Embryonic facial prominence (tissue), 1 donor: Measurements from ENCODE around the gene TNFRSF25.
"Not testable (repeated sequence)": the region's sequence is repeated elsewhere in the genome, so short reads cannot be mapped to it uniquely, and the experiment has no call there.

ENCODE experiments used
- DNase-seq: peaks from one replicate; pipeline ENCODE4 v3.0.0-alpha.2; 2016; ENCODE audit errors: extremely low spot score

TNFRSF25 gene

DNA sequence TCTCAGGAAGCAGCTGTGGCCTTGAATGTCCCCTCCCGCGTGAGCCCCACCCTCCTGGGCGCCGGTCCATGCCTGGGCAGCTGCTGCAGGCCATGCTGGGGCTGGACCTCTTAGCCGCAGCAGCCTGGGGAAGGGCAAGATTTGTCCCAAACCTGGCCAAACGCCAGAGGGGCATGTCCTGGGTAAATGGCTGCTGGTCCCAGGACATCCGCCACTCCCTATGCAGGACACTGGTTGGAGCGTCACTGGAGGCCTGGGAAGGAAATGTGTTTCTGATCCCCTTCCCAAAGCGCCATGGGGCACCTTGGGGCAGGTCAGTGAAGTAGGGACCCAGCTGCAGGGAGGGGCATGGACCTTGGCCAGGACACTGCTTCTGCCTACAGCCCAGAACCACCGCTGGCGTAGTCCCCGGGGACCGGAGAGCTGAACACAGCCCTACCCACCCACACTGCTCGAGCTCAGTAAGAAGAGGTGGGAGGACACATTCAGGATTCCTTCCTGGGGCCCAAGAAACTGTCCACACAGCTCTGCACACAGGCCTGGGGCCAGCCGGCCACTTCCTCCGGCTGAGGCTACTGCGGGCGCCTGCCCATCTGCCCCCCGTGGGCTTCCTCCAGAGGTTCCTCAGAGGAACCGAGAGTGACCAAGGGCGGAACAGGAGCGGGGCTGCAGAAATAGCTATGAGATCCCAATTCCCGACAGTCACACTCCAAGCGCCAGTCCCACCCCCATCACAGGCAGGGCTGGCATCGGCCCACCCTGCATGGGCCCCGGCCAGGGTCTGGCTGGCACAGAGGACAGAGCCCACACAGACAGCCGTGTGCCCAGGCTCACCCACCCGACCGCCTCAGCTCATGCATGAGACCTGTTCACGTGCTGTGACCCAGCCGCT, 36.3 kb upstream of the TNFRSF25 start:
- DNase-seq: no peak

GRCh38 chr1:6501279-6501813, 35.4 kb upstream of the TNFRSF25 start:
- DNase-seq: no peak

DNA sequence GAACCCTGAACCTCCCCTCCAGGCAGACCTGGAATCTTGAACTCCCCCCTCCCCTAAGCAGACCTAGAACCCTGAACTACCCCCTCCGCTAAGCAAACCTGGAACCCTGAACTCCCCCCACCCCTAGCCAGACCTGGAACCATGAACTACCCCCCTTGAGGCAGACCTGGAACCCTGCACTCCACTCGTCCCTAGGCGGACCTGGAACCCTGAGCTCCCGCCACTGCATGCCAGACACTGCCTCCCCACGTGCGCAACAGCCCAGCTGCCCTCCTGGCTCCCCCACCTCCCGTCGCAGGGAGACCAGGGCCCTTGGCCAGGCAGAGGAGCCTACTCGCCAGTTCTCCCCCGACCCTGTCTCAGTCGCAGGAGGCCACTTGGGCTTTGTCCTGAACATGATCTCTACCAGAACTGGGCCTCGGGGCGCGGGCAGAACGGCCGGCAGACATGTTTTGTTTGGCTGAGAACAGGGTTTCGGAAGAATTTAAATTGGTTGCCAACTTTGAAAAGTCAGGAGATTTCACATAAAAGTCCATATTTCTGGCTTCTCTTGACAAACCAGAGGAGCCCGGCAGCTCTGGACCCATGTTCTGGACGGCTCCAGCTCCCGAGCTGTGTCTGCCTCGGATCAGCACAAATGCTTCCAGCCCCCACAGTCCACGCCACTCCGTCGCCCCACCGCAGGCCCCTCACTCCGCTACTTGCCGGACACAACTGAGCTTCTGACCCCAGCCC, 34.7 kb upstream of the TNFRSF25 start:
- DNase-seq: no peak

GRCh38 chr1:6499296-6499695, 33.3 kb upstream of the TNFRSF25 start:
- no peak for DNase-seq

DNA sequence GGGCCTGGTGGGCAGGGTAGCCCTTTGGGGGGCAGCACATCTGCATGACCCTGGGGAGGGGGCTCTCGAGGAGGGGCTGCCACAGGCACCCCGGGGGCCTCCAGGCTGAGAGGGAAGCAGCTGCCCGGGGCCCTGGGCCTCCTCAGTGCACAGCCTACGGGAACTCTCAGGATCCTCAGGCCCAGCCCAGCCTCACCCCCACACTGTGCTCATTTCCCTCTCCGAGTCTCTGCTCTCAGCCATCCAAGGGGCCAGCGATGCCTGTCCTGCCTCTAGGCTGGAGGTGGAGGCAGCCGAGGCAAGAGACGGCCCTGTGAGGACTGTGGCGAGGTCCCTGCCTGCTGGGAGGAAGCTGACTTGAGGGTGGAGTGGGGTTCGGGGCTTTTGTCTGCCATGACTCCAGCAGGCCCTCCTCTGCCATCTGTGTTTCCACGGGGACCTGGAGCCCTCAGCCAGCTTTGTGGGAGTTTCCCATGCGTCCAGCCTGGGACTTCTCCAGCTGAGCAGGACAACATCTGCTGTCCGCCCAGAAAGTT, 32.7 kb upstream of the TNFRSF25 start:
- no peak for DNase-seq

GRCh38 chr1:6497867-6498575, 32.0 kb upstream of the TNFRSF25 start:
- DNase-seq: no peak

DNA sequence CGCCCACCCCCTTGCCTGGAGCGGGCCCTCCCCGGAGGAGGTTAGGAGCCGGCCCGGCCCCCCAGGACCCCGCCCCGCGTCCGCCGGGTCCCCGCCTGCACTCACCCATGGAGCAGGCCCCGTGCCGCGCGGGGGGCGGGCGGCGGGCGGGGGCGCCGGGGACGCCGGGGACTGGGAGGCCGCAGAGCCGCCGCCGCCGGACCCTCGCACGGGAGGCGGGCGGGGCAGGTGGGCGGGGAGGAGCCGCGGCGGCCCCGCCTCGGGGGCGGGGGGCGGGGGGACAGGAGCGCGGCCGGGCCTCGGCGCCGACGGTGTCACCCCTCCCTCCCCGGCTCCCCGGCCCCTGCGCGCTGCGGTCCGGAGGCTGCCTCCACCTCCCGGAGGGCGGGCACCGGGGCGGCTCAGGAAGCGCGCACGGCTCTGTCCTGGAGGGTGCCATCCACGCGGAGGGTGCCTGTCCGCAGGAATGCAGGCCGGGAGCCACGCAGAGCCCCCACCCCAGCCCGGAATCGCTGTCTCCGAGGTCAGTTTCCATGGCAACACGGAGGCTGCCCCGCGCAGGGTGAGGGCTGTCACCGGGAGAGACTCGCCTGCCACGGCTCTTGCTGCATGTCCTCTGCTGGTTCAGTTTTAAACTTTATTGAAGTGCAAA, 31.4 kb upstream of the TNFRSF25 start:
- no peak for DNase-seq

DNA sequence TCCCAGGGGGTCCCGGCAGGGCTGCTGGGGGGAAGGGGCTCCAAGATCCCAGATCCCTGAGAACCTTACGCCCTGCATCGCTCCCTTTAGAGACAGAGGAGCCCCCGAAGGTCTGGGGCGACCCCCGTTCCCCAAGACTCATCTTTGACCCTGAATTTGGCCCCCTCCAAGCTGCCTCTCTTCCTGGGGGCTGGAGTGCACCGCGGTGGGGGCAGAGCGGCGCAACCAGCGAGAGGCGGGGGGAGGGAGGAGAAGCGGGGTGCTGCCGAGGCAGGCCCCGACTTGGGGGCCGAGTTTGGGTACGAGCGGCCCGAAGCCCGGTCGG, 30.9 kb upstream of the TNFRSF25 start:
- no peak for DNase-seq

DNA sequence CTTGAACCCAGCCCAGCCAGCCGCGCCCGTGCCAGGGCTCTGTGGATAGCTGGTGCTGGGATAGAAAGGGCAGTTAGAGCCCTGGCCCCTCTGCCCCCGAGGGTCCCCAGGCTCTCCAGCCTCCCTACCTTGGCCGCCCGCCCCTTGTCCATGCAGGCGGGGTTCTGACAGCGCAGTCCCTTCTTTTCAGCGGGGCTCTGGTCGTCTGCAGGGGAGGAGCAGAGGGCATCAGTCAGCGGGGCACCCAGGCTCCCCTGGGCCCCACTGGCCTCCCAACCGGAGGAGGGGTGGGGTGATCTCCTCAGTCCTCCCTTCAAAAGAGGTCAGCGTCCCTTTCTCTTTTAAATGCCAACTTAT, 30.4 kb upstream of the TNFRSF25 start:
- DNase-seq: no peak

GRCh38 chr1:6495540-6496364, 29.8 kb upstream of the TNFRSF25 start:
- DNase-seq: no peak

- no peak for DNase-seq
Measured at GRCh38 chr1:6495041-6495441, 29.1 kb upstream of the TNFRSF25 start.

GRCh38 chr1:6494627-6495026, 28.7 kb upstream of the TNFRSF25 start:
- no peak for DNase-seq

- DNase-seq: not testable (repeated sequence)
Measured at GRCh38 chr1:6493834-6494223, 27.9 kb upstream of the TNFRSF25 start.

GRCh38 chr1:6491966-6492365, 26.0 kb upstream of the TNFRSF25 start:
- no peak for DNase-seq

GRCh38 chr1:6491480-6491962, 25.5 kb upstream of the TNFRSF25 start, which contains the start of gene PLEKHG5:
Gene PLEKHG5, minus strand, starts transcription at chr1:6491667. Its CDS starts 14,096 bp downstream, at chr1:6477571.
- DNase-seq: no peak

DNA sequence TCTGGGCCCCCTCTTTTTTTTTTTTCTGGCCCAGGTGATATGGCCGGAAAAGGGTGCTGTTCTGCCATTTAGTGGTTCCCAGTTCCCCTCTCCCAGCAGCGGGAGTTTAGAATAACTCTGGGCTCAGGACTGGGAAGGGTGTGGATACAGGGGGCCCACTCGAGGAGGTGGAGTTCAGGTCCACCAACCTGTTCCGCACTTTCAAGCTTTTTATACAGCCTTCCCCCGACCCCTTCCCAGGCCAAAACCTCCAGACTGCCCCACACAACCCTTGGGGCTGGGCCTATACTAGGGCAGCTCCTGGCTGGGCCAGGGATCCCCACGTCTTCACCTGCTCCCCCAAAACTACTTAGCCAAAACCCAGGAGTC, 25.1 kb upstream of the TNFRSF25 start:
- no peak for DNase-seq

GRCh38 chr1:6490181-6491080, 24.5 kb upstream of the TNFRSF25 start:
- no peak for DNase-seq

- peak; percentile 55 for DNase-seq
Measured at GRCh38 chr1:6489799-6490180, 23.8 kb upstream of the TNFRSF25 start.

- no peak for DNase-seq
Measured at GRCh38 chr1:6489383-6489765, 23.4 kb upstream of the TNFRSF25 start.
